VCaP (cell line): ENCODE data around the gene KRTAP10-8.
"Not testable (repeated sequence)": the region's sequence is repeated elsewhere in the genome, so short reads cannot be mapped to it uniquely, and the experiment has no call there.

Experiments
- H3K27ac ChIP-seq: fragments of 450-650 bp; 2 replicates; pipeline ENCODE4 v1.5.1; 2017
- TF ChIP-seq, protein P1 (sequence below): fragments of 450-650 bp; conservative IDR thresholded peaks from 2 replicates; pipeline ENCODE4 v1.5.1; 2017; ENCODE audit warnings: mild to moderate bottlenecking, moderate library complexity

KRTAP10-8 gene

DNA sequence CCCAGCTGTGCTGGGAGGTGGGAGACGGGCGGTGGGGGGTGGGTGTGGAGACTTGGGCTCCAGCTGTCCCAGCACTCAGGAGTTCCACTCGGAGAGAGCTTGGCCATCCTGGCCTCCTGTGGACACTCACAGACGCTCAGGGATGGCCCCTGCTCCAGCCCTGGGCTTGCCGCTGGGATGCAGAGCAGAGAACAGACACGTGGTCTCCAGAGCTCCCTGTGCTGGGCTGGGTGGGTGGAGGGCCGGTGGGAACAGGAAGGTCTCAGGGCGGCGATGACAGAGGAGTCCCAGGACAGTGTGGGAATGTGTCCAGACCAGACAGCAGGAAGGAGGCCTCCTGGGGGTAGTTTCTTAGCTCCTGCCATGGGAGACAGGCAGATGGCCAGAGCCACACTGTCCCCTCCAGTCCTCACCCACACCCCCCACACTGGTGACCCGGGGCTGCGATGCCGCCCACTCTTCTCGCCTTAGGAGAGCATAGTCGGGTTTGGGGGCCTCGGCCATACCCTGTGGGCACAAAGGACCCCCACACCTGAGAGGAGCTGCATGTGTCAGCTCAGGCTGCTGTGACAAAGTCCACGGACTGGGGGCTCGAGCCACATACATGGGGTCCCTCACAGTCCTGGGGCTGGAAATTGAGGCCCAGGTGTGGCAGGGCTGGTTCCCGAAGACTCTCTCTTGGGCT lies 17.0 kb downstream of the KRTAP10-8 start:
- no peak overlapping the region for H3K27ac ChIP-seq
- TF ChIP-seq, protein P1, sequence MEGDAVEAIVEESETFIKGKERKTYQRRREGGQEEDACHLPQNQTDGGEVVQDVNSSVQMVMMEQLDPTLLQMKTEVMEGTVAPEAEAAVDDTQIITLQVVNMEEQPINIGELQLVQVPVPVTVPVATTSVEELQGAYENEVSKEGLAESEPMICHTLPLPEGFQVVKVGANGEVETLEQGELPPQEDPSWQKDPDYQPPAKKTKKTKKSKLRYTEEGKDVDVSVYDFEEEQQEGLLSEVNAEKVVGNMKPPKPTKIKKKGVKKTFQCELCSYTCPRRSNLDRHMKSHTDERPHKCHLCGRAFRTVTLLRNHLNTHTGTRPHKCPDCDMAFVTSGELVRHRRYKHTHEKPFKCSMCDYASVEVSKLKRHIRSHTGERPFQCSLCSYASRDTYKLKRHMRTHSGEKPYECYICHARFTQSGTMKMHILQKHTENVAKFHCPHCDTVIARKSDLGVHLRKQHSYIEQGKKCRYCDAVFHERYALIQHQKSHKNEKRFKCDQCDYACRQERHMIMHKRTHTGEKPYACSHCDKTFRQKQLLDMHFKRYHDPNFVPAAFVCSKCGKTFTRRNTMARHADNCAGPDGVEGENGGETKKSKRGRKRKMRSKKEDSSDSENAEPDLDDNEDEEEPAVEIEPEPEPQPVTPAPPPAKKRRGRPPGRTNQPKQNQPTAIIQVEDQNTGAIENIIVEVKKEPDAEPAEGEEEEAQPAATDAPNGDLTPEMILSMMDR, result no peak

DNA sequence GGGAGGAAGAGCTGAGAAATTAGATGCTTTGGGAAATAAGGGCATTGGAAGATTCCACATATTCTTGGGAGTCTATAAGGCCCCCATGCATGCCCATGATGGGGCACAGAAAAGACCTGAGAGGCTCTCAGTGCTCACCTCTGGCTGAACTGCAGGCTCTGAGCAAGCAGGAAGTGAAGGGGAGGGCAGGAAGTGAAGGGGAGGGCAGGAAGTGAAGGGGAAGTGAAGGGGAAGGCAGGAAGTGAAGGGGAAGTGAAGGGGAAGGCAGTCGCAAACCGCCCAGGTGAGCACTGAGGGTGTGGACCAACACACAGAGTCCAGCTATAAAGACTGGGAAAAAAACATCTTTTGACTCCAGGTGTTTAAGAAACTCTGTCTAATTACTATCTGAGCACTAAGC lies 18.6 kb downstream of the KRTAP10-8 start:
- no peak overlapping the region for H3K27ac ChIP-seq
- TF ChIP-seq, protein P1, result no peak

DNA sequence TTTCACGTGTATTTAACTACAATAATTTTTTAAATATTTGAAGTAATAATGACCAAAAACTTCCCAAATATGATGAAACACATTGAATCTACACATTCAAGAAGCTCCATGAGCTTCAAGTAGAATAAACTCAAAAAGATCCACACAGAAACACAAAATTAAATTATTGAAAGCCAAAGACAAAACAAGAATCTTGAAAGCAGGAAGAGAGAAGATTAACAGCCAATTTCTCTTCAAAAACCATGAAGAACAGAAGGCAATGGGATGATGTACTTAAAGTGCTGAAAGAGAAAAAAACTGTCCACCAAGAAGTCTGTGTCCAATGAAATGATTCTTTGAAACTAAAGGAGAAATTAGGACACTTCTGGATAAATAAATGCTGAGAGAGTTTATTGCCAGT lies 20.2 kb downstream of the KRTAP10-8 start:
- TF ChIP-seq, protein P1, result no peak
- H3K27ac ChIP-seq, result no peak overlapping the region

DNA sequence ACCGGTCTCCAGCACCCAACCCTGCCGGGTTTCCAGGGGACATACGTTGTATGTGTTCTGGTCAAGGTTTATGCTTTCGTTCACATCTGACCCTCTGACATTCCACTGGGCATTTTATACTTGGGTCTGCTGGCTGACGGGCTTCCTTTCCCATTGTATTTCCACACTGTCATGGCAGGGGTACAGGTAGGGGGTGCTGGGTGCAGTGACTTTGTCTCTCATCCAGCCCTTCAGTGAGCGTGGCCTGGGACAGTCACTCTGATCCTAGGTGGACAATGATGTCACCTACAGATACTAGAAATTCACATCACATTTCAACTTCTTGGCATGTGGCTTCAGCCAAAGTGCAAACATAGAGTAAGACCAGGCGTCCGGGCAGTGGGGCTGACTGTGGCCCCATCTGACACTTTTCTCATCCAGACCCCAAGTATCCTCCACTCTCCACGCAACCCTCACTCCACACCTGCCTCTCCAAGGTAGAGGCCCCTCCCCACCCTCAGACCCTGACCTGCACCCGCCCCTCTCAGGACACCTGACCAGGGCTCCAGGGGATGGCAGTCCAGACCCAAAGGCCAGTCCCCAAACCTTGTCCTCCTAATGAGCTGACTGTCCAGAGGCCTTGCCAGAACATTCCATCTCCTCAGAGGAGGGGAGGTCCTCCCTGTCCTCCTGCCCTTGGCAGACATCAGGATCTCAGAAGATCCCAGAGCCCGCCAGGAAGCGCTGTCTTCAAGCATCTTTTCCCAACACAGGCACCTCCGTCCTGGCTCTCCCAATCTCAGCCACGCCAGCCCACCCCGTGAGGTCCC lies 24.5 kb downstream of the KRTAP10-8 start:
- TF ChIP-seq, protein P1, result no peak
- no peak overlapping the region for H3K27ac ChIP-seq

DNA sequence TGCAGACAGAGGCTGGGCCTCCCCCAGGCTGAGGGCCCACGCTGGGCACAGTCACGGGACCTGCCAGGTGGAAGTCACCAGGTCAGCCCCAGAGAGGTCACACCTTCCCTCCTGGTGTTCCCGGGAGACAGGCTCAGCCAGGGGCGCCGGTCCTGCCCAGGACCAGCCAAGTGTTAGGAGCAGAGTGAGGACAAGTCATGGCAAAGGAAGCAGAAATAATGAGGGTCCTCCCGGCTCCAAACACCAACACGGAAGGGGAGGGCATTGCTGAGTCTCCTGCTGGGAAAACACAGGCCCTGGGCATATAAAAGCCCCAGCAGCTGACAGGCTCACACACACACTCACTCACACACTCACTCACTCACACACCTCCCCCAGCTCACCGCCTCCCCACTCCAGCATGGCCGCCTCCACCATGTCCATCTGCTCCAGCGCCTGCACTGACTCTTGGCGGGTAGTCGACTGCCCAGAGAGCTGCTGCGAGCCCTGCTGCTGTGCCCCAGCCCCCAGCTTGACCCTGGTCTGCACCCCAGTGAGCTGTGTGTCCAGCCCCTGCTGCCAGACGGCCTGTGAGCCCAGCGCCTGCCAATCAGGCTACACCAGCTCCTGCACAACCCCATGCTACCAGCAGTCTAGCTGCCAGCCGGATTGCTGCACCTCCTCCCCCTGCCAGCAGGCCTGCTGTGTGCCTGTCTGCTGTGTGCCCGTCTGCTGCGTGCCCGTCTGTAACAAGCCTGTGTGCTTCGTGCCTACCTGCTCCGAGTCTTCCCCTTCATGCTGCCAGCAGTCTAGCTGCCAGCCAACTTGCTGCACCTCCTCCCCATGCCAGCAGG lies 25.4 kb downstream of the KRTAP10-8 start, which contains the start of gene KRTAP10-10:
KRTAP10-10 (plus strand) TSS at position 339 of the 833 bp plus-strand sequence; CDS start at position 401, 62 bp downstream.
- H3K27ac ChIP-seq, result no peak within 1 kb of the TSS
- TF ChIP-seq, protein P1, result no peak

DNA sequence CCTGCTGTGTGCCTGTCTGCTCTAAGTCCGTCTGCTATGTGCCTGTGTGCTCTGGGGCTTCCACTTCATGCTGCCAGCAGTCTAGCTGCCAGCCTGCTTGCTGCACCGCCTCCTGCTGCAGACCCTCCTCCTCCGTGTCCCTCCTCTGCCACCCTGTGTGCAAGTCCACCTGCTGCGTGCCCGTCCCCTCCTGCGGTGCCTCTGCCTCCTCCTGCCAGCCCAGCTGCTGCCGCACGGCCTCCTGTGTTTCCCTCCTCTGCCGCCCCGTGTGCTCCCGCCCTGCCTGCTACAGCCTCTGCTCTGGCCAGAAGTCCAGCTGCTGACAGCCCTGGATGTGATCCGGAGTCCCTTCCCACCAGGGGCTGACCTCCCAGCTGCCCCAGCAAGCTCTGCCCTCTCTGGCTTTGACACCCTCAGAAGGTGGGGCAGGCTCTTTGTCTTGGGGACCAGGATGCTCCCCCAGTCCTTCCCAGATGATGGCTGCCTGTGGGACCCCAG lies 26.0 kb downstream of the KRTAP10-8 start:
- H3K27ac ChIP-seq, result not testable (repeated sequence)

DNA sequence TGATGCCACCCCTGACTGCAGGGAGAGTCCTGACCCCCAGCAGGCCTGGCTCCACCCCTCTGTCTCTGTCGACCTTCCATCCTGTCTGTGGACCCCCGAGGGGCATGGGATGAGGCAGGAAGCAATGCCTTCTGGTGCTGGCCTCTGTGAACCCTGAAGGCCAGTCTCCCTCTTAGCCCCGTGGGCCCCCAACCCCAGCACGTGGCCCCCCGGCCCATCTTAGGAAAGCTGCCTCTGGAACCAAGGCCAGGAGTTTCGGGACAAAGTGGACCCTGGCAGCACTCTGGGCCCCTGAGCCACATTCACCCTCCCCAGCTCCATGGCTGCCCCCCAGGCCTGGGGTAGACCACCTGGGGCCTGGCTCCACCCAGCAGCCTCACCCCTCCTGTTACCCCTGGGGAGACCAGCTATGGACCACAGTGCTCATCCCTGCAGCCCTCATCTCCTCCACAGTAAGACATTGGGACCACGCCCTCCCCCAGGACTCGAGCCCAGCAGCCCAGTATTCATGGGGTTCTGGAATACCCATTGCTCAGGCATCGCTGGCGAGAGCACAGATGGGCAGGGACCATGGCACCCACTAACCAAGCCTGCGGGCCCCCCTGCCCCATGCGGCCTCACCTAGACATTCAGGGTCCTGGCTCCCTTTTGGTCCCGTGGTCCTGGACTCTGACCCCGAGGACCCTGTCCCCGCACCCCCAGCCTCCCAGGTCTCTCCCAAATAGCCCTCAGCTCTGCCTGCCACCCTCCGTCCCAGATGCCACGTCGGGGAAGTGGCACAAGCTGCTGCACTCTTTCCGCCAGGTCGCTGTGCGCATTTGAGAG lies 26.8 kb downstream of the KRTAP10-8 start:
- H3K27ac ChIP-seq, result not testable (repeated sequence)
